Neural crest cell (in vitro differentiated cells): ENCODE data around the gene PGAP1. TPM values are rescaled to one million over a fixed set of nuclear protein-coding genes. Genes with fewer than 3 reads are reported as not detected.
"Not testable (repeated sequence)": the region's sequence is repeated elsewhere in the genome, so short reads cannot be mapped to it uniquely, and the experiment has no call there.

Experiments
- DNase-seq: peaks from one replicate; pipeline ENCODE4 v3.0.0; 2021; ENCODE audit warnings: low read depth, mixed read lengths, low spot score
- H3K27ac Mint-ChIP-seq: one replicate; pipeline ENCODE4 v1.8.0; 2021; ENCODE audit warnings: mild to moderate bottlenecking, mixed read lengths; ENCODE audit not compliant: unreplicated experiment
- H3K27me3 Mint-ChIP-seq: 2 replicates; pipeline ENCODE4 v1.8.0; 2021; ENCODE audit warnings: low read depth, mild to moderate bottlenecking, mixed read lengths
- H3K36me3 Mint-ChIP-seq: 2 replicates; pipeline ENCODE4 v1.8.0; 2021; ENCODE audit warnings: low read depth, mild to moderate bottlenecking, mixed read lengths
- H3K4me1 Mint-ChIP-seq: 2 replicates; pipeline ENCODE4 v1.8.0; 2021; ENCODE audit warnings: mixed read lengths
- H3K4me3 Mint-ChIP-seq: one replicate; pipeline ENCODE4 v1.8.0; 2021; ENCODE audit warnings: mild to moderate bottlenecking, mixed read lengths
- H3K9me3 Mint-ChIP-seq: 2 replicates; pipeline ENCODE4 v1.8.0; 2021; ENCODE audit warnings: mixed read lengths
- total RNA-seq: library from RNA; stranded (reverse); gene quantifications from 2 replicates; pipeline ENCODE4 v1.2.1, GENCODE V29; 2021
- TF ChIP-seq, protein P1 (sequence below): fragments of 200-600 bp; sonication (generic); conservative IDR thresholded peaks from 2 replicates; pipeline ENCODE4 v1.5.0; 2021; ENCODE audit warnings: antibody characterized with exemption, mild to moderate bottlenecking

Gene PGAP1
- total RNA-seq, 1 donor from 2014 or later: 48.2 TPM

DNA sequence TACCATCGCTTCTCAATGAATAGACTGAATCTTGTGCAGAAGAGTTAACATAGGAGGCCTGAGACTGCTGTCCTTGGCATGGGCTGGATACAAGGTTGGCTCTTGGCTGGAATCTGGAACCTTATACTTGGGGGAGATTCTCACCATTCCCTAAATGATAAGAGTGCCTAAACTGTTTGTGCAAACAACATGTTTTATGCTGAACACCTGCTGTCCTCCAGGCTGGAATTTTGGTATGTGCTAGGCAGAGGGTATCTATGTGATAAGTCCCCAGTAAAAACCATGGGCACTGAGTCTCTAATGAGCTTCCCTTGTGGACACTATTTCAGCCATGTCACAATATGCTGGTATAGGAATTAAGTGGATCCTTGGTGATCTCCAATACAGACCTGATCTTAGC is 12.8 kb downstream of the PGAP1 start:
- no peak overlapping the region for H3K27ac Mint-ChIP-seq
- H3K4me1 Mint-ChIP-seq: no peaks in the 10 kb centered on the region
- no peak for DNase-seq
- H3K4me3 Mint-ChIP-seq: no peak overlapping the region
- H3K9me3 Mint-ChIP-seq: peaks cover 7% of the 10 kb centered on the region
- H3K36me3 Mint-ChIP-seq: peaks cover 45% of the 10 kb centered on the region
- TF ChIP-seq, protein P1, sequence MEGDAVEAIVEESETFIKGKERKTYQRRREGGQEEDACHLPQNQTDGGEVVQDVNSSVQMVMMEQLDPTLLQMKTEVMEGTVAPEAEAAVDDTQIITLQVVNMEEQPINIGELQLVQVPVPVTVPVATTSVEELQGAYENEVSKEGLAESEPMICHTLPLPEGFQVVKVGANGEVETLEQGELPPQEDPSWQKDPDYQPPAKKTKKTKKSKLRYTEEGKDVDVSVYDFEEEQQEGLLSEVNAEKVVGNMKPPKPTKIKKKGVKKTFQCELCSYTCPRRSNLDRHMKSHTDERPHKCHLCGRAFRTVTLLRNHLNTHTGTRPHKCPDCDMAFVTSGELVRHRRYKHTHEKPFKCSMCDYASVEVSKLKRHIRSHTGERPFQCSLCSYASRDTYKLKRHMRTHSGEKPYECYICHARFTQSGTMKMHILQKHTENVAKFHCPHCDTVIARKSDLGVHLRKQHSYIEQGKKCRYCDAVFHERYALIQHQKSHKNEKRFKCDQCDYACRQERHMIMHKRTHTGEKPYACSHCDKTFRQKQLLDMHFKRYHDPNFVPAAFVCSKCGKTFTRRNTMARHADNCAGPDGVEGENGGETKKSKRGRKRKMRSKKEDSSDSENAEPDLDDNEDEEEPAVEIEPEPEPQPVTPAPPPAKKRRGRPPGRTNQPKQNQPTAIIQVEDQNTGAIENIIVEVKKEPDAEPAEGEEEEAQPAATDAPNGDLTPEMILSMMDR: no peak
- H3K27me3 Mint-ChIP-seq: no peaks in the 10 kb centered on the region

DNA sequence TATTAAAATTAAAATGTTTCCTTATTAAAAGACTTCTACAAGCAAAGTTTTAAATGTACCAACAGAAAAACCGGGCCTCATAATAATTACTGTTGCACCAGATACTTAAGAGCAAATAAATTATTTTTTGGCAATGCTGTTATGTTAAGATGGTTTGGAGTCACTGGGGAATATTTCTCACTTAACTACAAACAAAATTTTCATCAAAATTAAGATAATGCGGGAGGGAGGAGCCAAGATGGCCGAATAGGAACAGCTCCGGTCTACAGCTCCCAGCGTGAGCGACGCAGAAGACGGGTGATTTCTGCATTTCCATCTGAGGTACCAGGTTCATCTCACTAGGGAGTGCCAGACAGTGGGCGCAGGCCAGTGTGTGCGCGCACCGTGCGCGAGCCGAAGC is 21.1 kb downstream of the PGAP1 start:
- peak overlapping the region; percentile 78 for H3K4me3 Mint-ChIP-seq
- H3K36me3 Mint-ChIP-seq: peaks cover 12% of the 10 kb centered on the region
- peak overlapping the region; percentile 40 for H3K27ac Mint-ChIP-seq
- not testable (repeated sequence) for DNase-seq, H3K9me3 Mint-ChIP-seq, H3K4me1 Mint-ChIP-seq, H3K27me3 Mint-ChIP-seq

DNA sequence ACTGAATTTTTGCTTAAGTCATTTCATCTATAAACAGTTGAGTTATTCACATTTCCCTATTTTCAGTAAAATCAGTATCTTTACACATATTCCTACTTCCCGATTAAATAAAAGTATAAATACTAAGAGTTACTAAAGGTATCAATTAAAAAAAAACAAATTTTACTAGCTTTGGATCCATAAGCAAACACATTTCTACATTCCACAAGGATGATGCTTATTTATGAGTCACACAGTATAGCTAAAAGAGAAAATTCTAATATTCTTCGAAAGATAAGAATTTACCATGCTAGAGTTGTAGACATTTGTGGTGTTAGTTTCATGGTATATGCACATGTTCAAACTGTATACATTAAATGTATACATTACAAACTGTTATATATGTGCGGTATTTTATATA is 23.7 kb downstream of the PGAP1 start:
- Mint-ChIP-seq H3K4me1 (peaks cover 5% of the 10 kb centered on the region), H3K27me3 (no peaks in the 10 kb centered on the region), H3K9me3 (no peaks in the 10 kb centered on the region), H3K36me3 (peaks cover 18% of the 10 kb centered on the region), H3K27ac (no peak overlapping the region), H3K4me3 (no peak overlapping the region)
- TF ChIP-seq, protein P1: no peak
- no peak for DNase-seq

DNA sequence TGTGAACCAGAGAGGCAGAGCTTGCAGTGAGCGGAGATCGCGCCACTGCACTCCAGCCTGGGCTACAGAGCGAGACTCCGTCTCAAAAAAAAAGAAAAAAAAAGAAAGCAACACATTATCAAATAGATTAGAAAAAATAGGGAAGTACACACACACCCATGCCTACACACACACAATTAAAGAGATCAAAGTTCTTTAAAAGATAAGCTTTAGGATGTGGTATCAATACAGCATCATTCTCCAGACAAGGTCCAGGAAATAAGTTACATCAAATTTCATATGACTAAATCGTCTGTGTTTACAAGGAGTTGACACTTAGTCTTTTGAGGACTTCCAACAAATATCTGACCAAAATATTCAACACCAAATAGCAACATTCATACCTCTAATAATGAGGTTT is 25.7 kb downstream of the PGAP1 start:
- peaks cover 18% of the 10 kb centered on the region for H3K36me3 Mint-ChIP-seq
- no peaks in the 10 kb centered on the region for H3K27me3 Mint-ChIP-seq
- no peak overlapping the region for H3K27ac Mint-ChIP-seq
- peaks cover 5% of the 10 kb centered on the region for H3K4me1 Mint-ChIP-seq
- DNase-seq: no peak
- no peaks in the 10 kb centered on the region for H3K9me3 Mint-ChIP-seq
- no peak overlapping the region for H3K4me3 Mint-ChIP-seq
- TF ChIP-seq, protein P1: no peak

DNA sequence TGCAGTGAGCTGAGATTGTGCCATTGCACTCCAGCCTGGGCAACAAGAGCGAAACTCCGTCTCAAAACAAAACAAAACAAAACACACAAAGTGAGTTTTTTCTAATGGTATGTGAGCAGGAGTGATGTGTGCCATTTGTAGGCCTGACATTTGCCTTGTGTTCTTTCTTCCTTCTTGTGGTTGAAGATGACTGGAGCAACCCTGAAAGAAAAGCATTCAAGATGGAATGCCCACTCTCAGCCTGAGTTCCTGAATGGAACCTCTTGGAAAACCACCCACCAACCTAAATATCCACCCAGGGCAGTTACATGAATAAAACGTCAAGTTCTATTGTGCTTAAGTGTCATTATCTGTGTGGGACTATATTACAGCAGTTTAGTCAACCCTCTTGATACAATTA is 26.5 kb downstream of the PGAP1 start:
- Mint-ChIP-seq H3K9me3 (no peaks in the 10 kb centered on the region), H3K4me3 (no peak overlapping the region), H3K4me1 (no peaks in the 10 kb centered on the region), H3K36me3 (peaks cover 23% of the 10 kb centered on the region), H3K27me3 (no peaks in the 10 kb centered on the region), H3K27ac (no peak overlapping the region)
- DNase-seq: no peak
- TF ChIP-seq, protein P1: no peak

DNA sequence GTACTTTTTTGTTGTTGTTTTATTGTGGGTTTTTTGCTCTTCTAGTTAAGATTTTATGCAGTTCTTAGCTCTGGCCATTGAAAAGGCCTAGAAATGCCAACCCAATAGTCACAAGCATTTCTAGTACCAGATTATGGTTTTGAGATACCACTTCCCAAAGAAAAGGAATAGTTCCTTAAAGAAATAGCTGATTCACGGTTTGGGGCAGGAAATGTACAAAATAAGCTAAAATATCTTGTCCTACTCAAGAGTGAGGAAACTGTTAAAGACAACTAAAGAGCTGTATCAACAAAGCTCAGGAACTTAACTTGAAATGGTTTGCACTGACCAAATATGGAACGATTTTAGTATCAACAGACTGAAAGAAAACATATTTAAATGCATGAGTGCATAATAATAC is 35.4 kb downstream of the PGAP1 start:
- H3K4me3 Mint-ChIP-seq: no peak overlapping the region
- no peak for DNase-seq
- H3K36me3 Mint-ChIP-seq: peaks cover 20% of the 10 kb centered on the region
- no peaks in the 10 kb centered on the region for H3K27me3 Mint-ChIP-seq
- no peak overlapping the region for H3K27ac Mint-ChIP-seq
- H3K4me1 Mint-ChIP-seq: no peaks in the 10 kb centered on the region
- TF ChIP-seq, protein P1: no peak
- no peaks in the 10 kb centered on the region for H3K9me3 Mint-ChIP-seq
